Measurements from ENCODE around the gene BRME1.

BRME1 gene

GRCh38 chr19:13887018-13887436 is 18.9 kb downstream of the BRME1 start:
- peak; percentile 33 for DNase-seq (ENCODE audit: low spot score)

GRCh38 chr19:13885826-13886365 is 20.0 kb downstream of the BRME1 start:
- no peak for DNase-seq (ENCODE audit: low spot score)

- no peak for DNase-seq (ENCODE audit: low spot score)
Observed at GRCh38 chr19:13884726-13885591, 21.0 kb downstream of the BRME1 start.

- DNase-seq (ENCODE audit: low spot score) = no peak
Observed at GRCh38 chr19:13883516-13884064, 22.3 kb downstream of the BRME1 start.

- DNase-seq (ENCODE audit: low spot score) = no peak
Observed at GRCh38 chr19:13882836-13883235, 23.1 kb downstream of the BRME1 start.

- DNase-seq (ENCODE audit: low spot score) = no peak
Observed at GRCh38 chr19:13882419-13882795, 23.5 kb downstream of the BRME1 start.

GRCh38 chr19:13881692-13882418 is 24.1 kb downstream of the BRME1 start:
- peak; percentile 61 for DNase-seq (ENCODE audit: low spot score)

GRCh38 chr19:13881251-13881691 is 24.6 kb downstream of the BRME1 start:
- no peak for DNase-seq (ENCODE audit: low spot score)

- DNase-seq (ENCODE audit: low spot score) = peak; percentile 99
Observed at GRCh38 chr19:13880059-13881043, 25.6 kb downstream of the BRME1 start.

GRCh38 chr19:13877303-13877702 is 28.6 kb downstream of the BRME1 start:
- no peak for DNase-seq (ENCODE audit: low spot score)

- no peak for DNase-seq (ENCODE audit: low spot score)
Observed at GRCh38 chr19:13876834-13877233, 29.1 kb downstream of the BRME1 start, which contains the start of gene NANOS3. NANOS3 (plus strand) TSS chr19:13877134; CDS start chr19:13877249, 115 bp downstream.

- no peak for DNase-seq (ENCODE audit: low spot score)
Observed at GRCh38 chr19:13875824-13876223, 30.1 kb downstream of the BRME1 start.

GRCh38 chr19:13873834-13874515 is 31.9 kb downstream of the BRME1 start:
- DNase-seq (ENCODE audit: low spot score) = no peak

- DNase-seq (ENCODE audit: low spot score) = no peak
Observed at GRCh38 chr19:13872695-13873389, 33.1 kb downstream of the BRME1 start.

- DNase-seq (ENCODE audit: low spot score) = no peak
Observed at GRCh38 chr19:13872339-13872694, 33.6 kb downstream of the BRME1 start.

- DNase-seq (ENCODE audit: low spot score) = no peak
Observed at GRCh38 chr19:13870873-13871272, 35.0 kb downstream of the BRME1 start.

- no peak for DNase-seq (ENCODE audit: low spot score)
Observed at GRCh38 chr19:13869281-13869680, 36.6 kb downstream of the BRME1 start.

GRCh38 chr19:13868663-13869062 is 37.3 kb downstream of the BRME1 start:
- DNase-seq (ENCODE audit: low spot score) = no peak

GRCh38 chr19:13866463-13867046 is 39.4 kb downstream of the BRME1 start:
- no peak for DNase-seq (ENCODE audit: low spot score)

All from activated CD4-positive, alpha-beta T cell treated with anti-CD3 and anti-CD28 coated beads, Interleukin-2, Interleukin-4, amounts not matched to agents 100 ng/mL and 50 ng/mL, durations not matched to agents 16 hours and 8 hours (primary cell).